SU-DHL-6 (cell line): Measurements from ENCODE around the gene TMEM108.
"Not testable (repeated sequence)": the region's sequence is repeated elsewhere in the genome, so short reads cannot be mapped to it uniquely, and the experiment has no call there.

Experiments
- H2AFZ ChIP-seq: fragments of 200-600 bp; sonication (generic); 2 replicates; pipeline ENCODE4 v1.6.1; 2014; ENCODE audit warnings: low read depth, mild to moderate bottlenecking, moderate library complexity, mixed read lengths, antibody characterized with exemption, low read length; ENCODE audit not compliant: severe bottlenecking
- H3F3A ChIP-seq: fragments of 200-600 bp; shearing (Covaris generic); 2 replicates; pipeline ENCODE4 v1.6.0; 2016; ENCODE audit warnings: antibody characterized with exemption, mild to moderate bottlenecking; ENCODE audit not compliant: insufficient read depth
- H3K27ac ChIP-seq: fragments of 200-600 bp; sonication (generic); 2 replicates; pipeline ENCODE4 v1.5.1; 2016; ENCODE audit warnings: low read depth, mild to moderate bottlenecking, low read length, moderate library complexity, mixed read lengths
- H3K27me3 ChIP-seq: fragments of 200-600 bp; sonication (generic), shearing (Covaris generic); 2 replicates; pipeline ENCODE4 v1.6.0; 2014; ENCODE audit warnings: mild to moderate bottlenecking, low read length
- H3K36me3 ChIP-seq: fragments of 200-600 bp; sonication (generic); 2 replicates; pipeline ENCODE4 v1.6.1; 2014; ENCODE audit warnings: mild to moderate bottlenecking, low read length, mixed read lengths
- H3K4me2 ChIP-seq: fragments of 300-600, 200-600 bp; shearing (Covaris generic), sonication (generic); 2 replicates; pipeline ENCODE4 v1.6.0; 2014; ENCODE audit warnings: low read length, low read depth, mild to moderate bottlenecking; ENCODE audit not compliant: poor library complexity, severe bottlenecking
- H3K4me3 ChIP-seq: fragments of 200-600 bp; sonication (generic); 2 replicates; pipeline ENCODE4 v1.5.1; 2014; ENCODE audit warnings: antibody characterized with exemption, low read length, mild to moderate bottlenecking, mixed read lengths; ENCODE audit not compliant: insufficient read depth, poor library complexity, severe bottlenecking
- H3K79me2 ChIP-seq: fragments of 200-600 bp; sonication (generic); 2 replicates; pipeline ENCODE4 v1.6.1; 2014; ENCODE audit warnings: mild to moderate bottlenecking, low read length, moderate library complexity; ENCODE audit not compliant: insufficient read depth
- H3K9ac ChIP-seq: fragments of 200-600 bp; sonication (generic); 2 replicates; pipeline ENCODE4 v1.7.0; 2014; ENCODE audit warnings: mild to moderate bottlenecking, low read length
- H3K9me2 ChIP-seq: fragments of 200-600 bp; sonication (generic); replicated peaks from 2 replicates; pipeline ENCODE4 v1.6.1; 2014; ENCODE audit warnings: low read length; ENCODE audit not compliant: insufficient read depth
- H3K9me3 ChIP-seq: fragments of 200-600 bp; sonication (generic); 2 replicates; pipeline ENCODE4 v1.6.1; 2014; ENCODE audit warnings: low read length, mixed read lengths; ENCODE audit not compliant: insufficient read depth
- H4K20me1 ChIP-seq: fragments of 200-600 bp; sonication (generic); 2 replicates; pipeline ENCODE4 v1.6.1; 2014; ENCODE audit warnings: low read depth, mild to moderate bottlenecking, antibody characterized with exemption, low read length, moderate library complexity, mixed read lengths
- CTCF ChIP-seq: fragments of 200-600 bp; sonication (generic); IDR thresholded peaks from one replicate; pipeline ENCODE4 v1.5.1; 2017; ENCODE audit warnings: antibody characterized with exemption, mild to moderate bottlenecking, low read length, moderate library complexity; ENCODE audit not compliant: insufficient read depth, poor library complexity, severe bottlenecking
- EZH2phosphoT487 ChIP-seq: fragments of 200-600 bp; sonication (generic), shearing (Covaris generic); conservative IDR thresholded peaks from 2 replicates; pipeline ENCODE4 v1.6.1; 2018; ENCODE audit warnings: mild to moderate bottlenecking, antibody characterized with exemption, low read length, moderate library complexity, mixed read lengths

The TMEM108 gene

GRCh38 chr3:133038089-133038730 lies at the start of gene TMEM108:
TSS of gene TMEM108 (plus strand) at chr3:133038391.
- Histone ChIP-seq H4K20me1 (no peaks in the 10 kb centered on the region), H3K9me2 (no peaks in the 10 kb centered on the region), H3K27me3 (no peaks in the 10 kb centered on the region), H3K4me2 (no peak within 1 kb of the TSS), H3K79me2 (no peaks in the 10 kb centered on the region), H3K9ac (no peak within 1 kb of the TSS), H3K36me3 (no peaks in the 10 kb centered on the region), H3F3A (no peaks in the 10 kb centered on the region), H3K9me3 (no peaks in the 10 kb centered on the region), H2AFZ (no peak within 1 kb of the TSS), H3K27ac (no peak within 1 kb of the TSS), H3K4me3 (no peak within 1 kb of the TSS)
- TF ChIP-seq EZH2phosphoT487 = no peak
- no peak for TF ChIP-seq CTCF

GRCh38 chr3:132995971-132996370 lies 42.2 kb upstream of the TMEM108 start:
- Histone ChIP-seq H3K36me3 (no peaks in the 10 kb centered on the region), H3K9ac (no peak overlapping the region), H3K4me3 (no peak overlapping the region), H3K79me2 (no peaks in the 10 kb centered on the region), H3K4me2 (no peak overlapping the region), H3K9me3 (no peaks in the 10 kb centered on the region), H4K20me1 (no peaks in the 10 kb centered on the region), H3F3A (no peaks in the 10 kb centered on the region), H3K9me2 (no peaks in the 10 kb centered on the region), H2AFZ (no peak overlapping the region), H3K27me3 (no peaks in the 10 kb centered on the region), H3K27ac (no peak overlapping the region)
- TF ChIP-seq CTCF (no peak), EZH2phosphoT487 (no peak)

- Histone ChIP-seq H3K4me3 (no peak overlapping the region), H3F3A (no peaks in the 10 kb centered on the region), H3K4me2 (no peak overlapping the region), H3K27ac (no peak overlapping the region), H3K9ac (no peak overlapping the region), H4K20me1 (no peaks in the 10 kb centered on the region), H3K79me2 (no peaks in the 10 kb centered on the region), H3K36me3 (no peaks in the 10 kb centered on the region), H2AFZ (no peak overlapping the region), H3K9me2 (no peaks in the 10 kb centered on the region), H3K27me3 (no peaks in the 10 kb centered on the region), H3K9me3 (no peaks in the 10 kb centered on the region)
- TF ChIP-seq EZH2phosphoT487 (no peak), CTCF (no peak)
These were observed 40.6 kb upstream of the TMEM108 start for GRCh38 chr3:132997404-132998185.

- not testable (repeated sequence) for H3K9ac ChIP-seq, H3K79me2 ChIP-seq, H3K4me2 ChIP-seq, H3K36me3 ChIP-seq, H2AFZ ChIP-seq, H3K27ac ChIP-seq, H4K20me1 ChIP-seq, H3K9me3 ChIP-seq, H3F3A ChIP-seq, H3K9me2 ChIP-seq, H3K27me3 ChIP-seq, H3K4me3 ChIP-seq
These were observed 33.2 kb upstream of the TMEM108 start for GRCh38 chr3:133005032-133005431.
